HCT116 (cell line): Measurements from ENCODE around the gene TNKS2. TPM values are rescaled to one million over a fixed set of nuclear protein-coding genes. Genes with fewer than 3 reads are reported as not detected.

Experiments
- ATAC-seq: fragments of 200-7000 bp; cut with Tn5 transposase; 2 replicates; pipeline ENCODE4 v1.9.1; 2020; ENCODE audit warnings: mild to moderate bottlenecking, moderate library complexity
- BruUV-seq: library from RNA; stranded (reverse); fragments of 400-500 nt; replicated peaks from 2 replicates; lab custom pipeline; 2021; lab: Mats Ljungman, UMichigan
- CTCF ChIA-PET: fragments of 300-600 bp; sonication (Branson Sonifier 250); formaldehyde crosslinking; loops from one replicate; lab custom pipeline; 2021; ENCODE audit warnings: antibody characterized with exemption; lab: Charles Lee
- POLR2A ChIA-PET: fragments of 300-600, 350-600 bp; sonication (Branson Sonifier 250); formaldehyde crosslinking; loops from one replicate; lab custom pipeline; 2021; ENCODE audit warnings: antibody characterized with exemption; lab: Charles Lee
- RAD21 ChIA-PET, 2 experiments: fragments of 300-600 bp; sonication (Branson Sonifier 250); formaldehyde crosslinking; loops; one replicate each; lab custom pipeline; 2023; ENCODE audit warnings: low total read pairs in 2 of 2; ENCODE audit not compliant: uncharacterized antibody in 2 of 2, unreplicated experiment in 2 of 2, low non-redundant PET in 1 of 2; lab: Charles Lee
- DNase-seq: peaks from one replicate; pipeline ENCODE4 v3.0.0-alpha.2; 2010; ENCODE audit warnings: low read depth, low spot score
- H2AFZ ChIP-seq: fragments of 200-600 bp; shearing (Covaris generic), sonication (generic); 2 replicates; pipeline ENCODE4 v1.6.1; 2017; ENCODE audit warnings: low read depth, mixed run types, mixed read lengths, antibody characterized with exemption, low read length; ENCODE audit not compliant: poor library complexity, severe bottlenecking
- H3K27ac ChIP-seq: 2 replicates; pipeline ENCODE4 v1.5.1; 2012; ENCODE audit warnings: low read depth, low read length
- H3K27me3 ChIP-seq: fragments of 200-600 bp; sonication (generic); 2 replicates; pipeline ENCODE4 v1.6.1; 2016; ENCODE audit warnings: mixed run types, low read length, mixed read lengths; ENCODE audit not compliant: insufficient read depth
- H3K36me3 ChIP-seq, 2 experiments: fragments of 200-500 bp in 1 of 2; fragments of 200-600 bp in 1 of 2; sonication (Bioruptor generic) in 1 of 2; sonication (generic) in 1 of 2; 2 replicates each; pipeline versions ENCODE4 v1.5.1 to v1.6.1; 2014 to 2016; ENCODE audit warnings: low read length in 2 of 2, inconsistent platforms in 1 of 2, mixed read lengths in 1 of 2, mixed run types in 1 of 2; ENCODE audit not compliant: insufficient read depth in 2 of 2, control insufficient read depth in 1 of 2
- H3K4me1 ChIP-seq, 2 experiments: fragments of 200-600 bp in 1 of 2; sonication (generic) in 1 of 2; 2 replicates each; pipeline versions ENCODE4 v1.5.1 to v1.6.1; 2012 to 2017; ENCODE audit warnings: low read length in 2 of 2, inconsistent platforms in 1 of 2, mild to moderate bottlenecking in 1 of 2, mixed read lengths in 1 of 2, mixed run types in 1 of 2, moderate library complexity in 1 of 2; ENCODE audit not compliant: insufficient read depth in 2 of 2, control insufficient read depth in 1 of 2
- H3K4me2 ChIP-seq: fragments of 200-600 bp; sonication (generic); 2 replicates; pipeline ENCODE4 v1.6.1; 2017; ENCODE audit warnings: mixed run types, low read length, mixed read lengths
- H3K4me3 ChIP-seq, 2 experiments: fragments of 200-600 bp in 1 of 2; sonication (generic) in 1 of 2; replicated peaks in 1 of 2; 2 replicates each; pipeline ENCODE4 v1.5.1; 2011 to 2016; ENCODE audit warnings: low read length in 2 of 2, control low read depth in 1 of 2, low read depth in 1 of 2, mild to moderate bottlenecking in 1 of 2, mixed read lengths in 1 of 2, mixed run types in 1 of 2
- H3K79me2 ChIP-seq: fragments of 200-600 bp; sonication (generic); 2 replicates; pipeline ENCODE4 v1.6.1; 2017; ENCODE audit warnings: mild to moderate bottlenecking, mixed run types, low read length, moderate library complexity, mixed read lengths; ENCODE audit not compliant: insufficient read depth
- H3K9ac ChIP-seq: fragments of 200-600 bp; sonication (generic); 2 replicates; pipeline ENCODE4 v1.6.1; 2016; ENCODE audit warnings: low read length, mixed read lengths
- H3K9me2 ChIP-seq: fragments of 200-600 bp; sonication (generic), shearing (Covaris generic); 2 replicates; pipeline ENCODE4 v1.6.1; 2017; ENCODE audit warnings: mixed run types, mild to moderate bottlenecking, moderate library complexity; ENCODE audit not compliant: insufficient read depth
- H3K9me3 ChIP-seq, 2 experiments: fragments of 200-500 bp in 1 of 2; fragments of 200-600 bp in 1 of 2; sonication (Bioruptor generic) in 1 of 2; sonication (generic) in 1 of 2; 2 replicates each; pipeline ENCODE4 v1.6.1; 2014 to 2017; ENCODE audit warnings: low read length in 2 of 2, mixed read lengths in 2 of 2, inconsistent platforms in 1 of 2, low read depth in 1 of 2, mild to moderate bottlenecking in 1 of 2, mixed run types in 1 of 2, moderate library complexity in 1 of 2; ENCODE audit not compliant: control insufficient read depth in 1 of 2, insufficient read depth in 1 of 2
- H4K20me1 ChIP-seq: fragments of 200-600 bp; sonication (generic), shearing (Covaris generic); 2 replicates; pipeline ENCODE4 v1.6.1; 2017; ENCODE audit warnings: mixed run types, mild to moderate bottlenecking, moderate library complexity; ENCODE audit not compliant: insufficient read depth
- ATF3 ChIP-seq: IDR thresholded peaks from 2 replicates; pipeline ENCODE4 v1.6.1; 2012
- CBX3 ChIP-seq: IDR thresholded peaks from 2 replicates; pipeline ENCODE4 v1.6.1; 2012; ENCODE audit warnings: low read depth
- CEBPB ChIP-seq: IDR thresholded peaks from 2 replicates; pipeline ENCODE4 v1.6.1; 2012; ENCODE audit warnings: low read depth
- CTCF ChIP-seq, 3 experiments: fragments of 200-600 bp in 1 of 3; sonication (generic) in 1 of 3; IDR thresholded peaks in 2 of 3; conservative IDR thresholded peaks in 1 of 3; 2 replicates each; pipeline ENCODE4 v1.5.1; 2012 to 2017; ENCODE audit warnings: low read depth in 2 of 3, low read length in 2 of 3, antibody characterized with exemption in 1 of 3, borderline replicate concordance in 1 of 3, control low read depth in 1 of 3, mild to moderate bottlenecking in 1 of 3, mixed read lengths in 1 of 3, mixed run types in 1 of 3, moderate library complexity in 1 of 3; ENCODE audit not compliant: insufficient read depth in 1 of 3
- EGR1 ChIP-seq: IDR thresholded peaks from 2 replicates; pipeline ENCODE4 v1.6.1; 2012; ENCODE audit warnings: low read depth
- EZH2phosphoT487 ChIP-seq: fragments of 200-600 bp; IDR thresholded peaks from 2 replicates; pipeline ENCODE4 v1.6.1; 2018; ENCODE audit warnings: antibody characterized with exemption, borderline replicate concordance
- POLR2AphosphoS5 ChIP-seq: IDR thresholded peaks from 2 replicates; pipeline ENCODE4 v1.6.1; 2011; ENCODE audit warnings: mild to moderate bottlenecking, low read depth, low read length, moderate library complexity
- RAD21 ChIP-seq: IDR thresholded peaks from 2 replicates; pipeline ENCODE4 v1.6.1; 2012; ENCODE audit warnings: low read depth, mild to moderate bottlenecking
- SIN3A ChIP-seq: IDR thresholded peaks from 2 replicates; pipeline ENCODE4 v1.6.1; 2012; ENCODE audit warnings: low read depth
- SRF ChIP-seq: IDR thresholded peaks from 2 replicates; pipeline ENCODE4 v1.6.1; 2012; ENCODE audit warnings: low read depth
- YY1 ChIP-seq: IDR thresholded peaks from 2 replicates; pipeline ENCODE4 v1.6.1; 2011; ENCODE audit warnings: low read length, low read depth, moderate library complexity, mild to moderate bottlenecking; ENCODE audit not compliant: insufficient replicate concordance; ENCODE audit errors: extremely low read depth
- ZNF274 ChIP-seq: fragments of 200-500 bp; sonication (Bioruptor generic); IDR thresholded peaks from 2 replicates; pipeline ENCODE4 v1.6.1; 2014; ENCODE audit warnings: mild to moderate bottlenecking, low read depth, low read length, inconsistent platforms
- intact Hi-C: fragments of 100-400 bp; cut with micrococcal nuclease; formaldehyde crosslinking; loops from 2 replicates; pipeline ENCODE4 v1.10.0; 2022
- total RNA-seq: library from RNA; stranded (reverse); gene quantifications from one replicate; pipeline ENCODE4 v1.2.1, GENCODE V29; 2021; ENCODE audit not compliant: unreplicated experiment
- TF ChIP-seq, protein P1 (sequence below): IDR thresholded peaks from 2 replicates; pipeline ENCODE4 v1.6.1; 2011; ENCODE audit warnings: mild to moderate bottlenecking, low read length, moderate library complexity; ENCODE audit not compliant: insufficient replicate concordance; ENCODE audit errors: extremely low read depth

The TNKS2 gene
- total RNA-seq, 1 experiment from 2014 or later = 20.7 TPM

DNA sequence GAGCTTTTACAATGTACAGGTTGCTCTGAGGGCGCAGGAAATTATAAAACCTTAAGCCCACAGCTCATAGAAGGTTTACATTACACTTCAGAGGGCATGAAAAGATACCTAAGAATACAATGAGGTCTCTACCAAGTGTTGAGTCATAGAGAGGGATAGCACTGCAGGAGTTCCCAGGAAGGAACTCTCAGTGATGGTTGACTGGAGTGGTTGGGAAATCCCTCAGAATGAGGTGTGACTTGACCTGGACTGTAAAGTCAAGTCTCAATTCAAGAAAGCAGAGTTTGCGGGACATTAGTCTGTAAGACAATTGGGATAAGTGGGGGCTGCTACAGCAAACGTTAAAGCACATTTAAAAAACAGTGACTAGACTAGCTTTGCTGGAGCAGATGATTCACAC, 21.9 kb downstream of the TNKS2 start:
- H3K4me3 ChIP-seq = no peak overlapping the region
- no peak overlapping the region for H3K9ac ChIP-seq
- H3K4me2 ChIP-seq = no peak overlapping the region
- ChIA-PET POLR2A (no interaction called here), CTCF (no interaction called here), RAD21 (no interaction called here)
- H3K79me2 ChIP-seq = no peaks in the 10 kb centered on the region
- DNase-seq (no peak), ATAC-seq (no peak)
- no peaks in the 10 kb centered on the region for H3K4me1 ChIP-seq
- intact Hi-C loops = no loop called here
- no peaks in the 10 kb centered on the region for H3K9me3 ChIP-seq
- no peaks in the 10 kb centered on the region for H3K27me3 ChIP-seq
- H3K27ac ChIP-seq = no peak overlapping the region
- BruUV-seq = no TSS peak
- H4K20me1 ChIP-seq = no peaks in the 10 kb centered on the region
- no peaks in the 10 kb centered on the region for H3K9me2 ChIP-seq
- TF ChIP-seq EZH2phosphoT487 = no peak
- no peak for TF ChIP-seq POLR2AphosphoS5
- TF ChIP-seq ZNF274 = no peak
- no peak for TF ChIP-seq SIN3A
- TF ChIP-seq ATF3 = no peak
- H3K36me3 ChIP-seq = peaks cover 17 to 54% of the 10 kb centered on the region in 2 experiments
- H2AFZ ChIP-seq = no peak overlapping the region

DNA sequence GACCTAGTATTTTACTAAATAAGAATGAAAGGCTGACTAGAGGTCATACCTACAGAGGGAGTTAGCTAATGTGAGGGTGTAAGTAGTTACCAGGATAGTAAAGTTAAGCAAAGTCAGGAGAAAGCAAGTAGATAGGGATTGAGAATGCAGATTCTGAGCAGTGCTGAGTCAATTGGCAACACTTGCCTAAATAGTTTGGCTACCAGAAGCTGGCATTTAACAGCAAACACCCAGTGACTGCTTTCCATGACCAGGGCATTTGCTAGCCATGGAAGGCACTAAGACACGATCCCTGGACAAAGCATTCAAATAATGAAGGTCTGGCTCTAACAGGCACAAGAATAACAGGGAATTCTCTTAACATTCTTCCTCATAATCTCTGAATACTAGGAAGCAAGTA, 25.9 kb downstream of the TNKS2 start:
- H3K4me2 ChIP-seq = no peak overlapping the region
- ATAC-seq (no peak), DNase-seq (no peak)
- no peak overlapping the region for H3K27ac ChIP-seq
- RAD21 ChIA-PET = no interaction called here
- peaks cover 18 to 57% of the 10 kb centered on the region in 2 experiments for H3K36me3 ChIP-seq
- intact Hi-C loops = no loop called here
- TF ChIP-seq ATF3 (no peak), CBX3 (no peak), EZH2phosphoT487 (no peak), YY1 (no peak), SRF (no peak), EGR1 (no peak), CTCF (IDR thresholded peaks at IDR 0.05 in 2 of 3, conservative IDR thresholded peaks at IDR 0.05 in 1 of 3; ENCODE audit: borderline replicate concordance in 1 of 3, insufficient read depth in 1 of 3, low read depth in 2 of 3, low read length in 2 of 3) (no peak), CEBPB (no peak), RAD21 (no peak)
- TF ChIP-seq, protein P1, sequence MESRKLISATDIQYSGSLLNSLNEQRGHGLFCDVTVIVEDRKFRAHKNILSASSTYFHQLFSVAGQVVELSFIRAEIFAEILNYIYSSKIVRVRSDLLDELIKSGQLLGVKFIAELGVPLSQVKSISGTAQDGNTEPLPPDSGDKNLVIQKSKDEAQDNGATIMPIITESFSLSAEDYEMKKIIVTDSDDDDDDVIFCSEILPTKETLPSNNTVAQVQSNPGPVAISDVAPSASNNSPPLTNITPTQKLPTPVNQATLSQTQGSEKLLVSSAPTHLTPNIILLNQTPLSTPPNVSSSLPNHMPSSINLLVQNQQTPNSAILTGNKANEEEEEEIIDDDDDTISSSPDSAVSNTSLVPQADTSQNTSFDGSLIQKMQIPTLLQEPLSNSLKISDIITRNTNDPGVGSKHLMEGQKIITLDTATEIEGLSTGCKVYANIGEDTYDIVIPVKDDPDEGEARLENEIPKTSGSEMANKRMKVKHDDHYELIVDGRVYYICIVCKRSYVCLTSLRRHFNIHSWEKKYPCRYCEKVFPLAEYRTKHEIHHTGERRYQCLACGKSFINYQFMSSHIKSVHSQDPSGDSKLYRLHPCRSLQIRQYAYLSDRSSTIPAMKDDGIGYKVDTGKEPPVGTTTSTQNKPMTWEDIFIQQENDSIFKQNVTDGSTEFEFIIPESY = no peak
- H3K4me1 ChIP-seq = no peaks in the 10 kb centered on the region
- POLR2A ChIA-PET = no interaction called here
- no peak overlapping the region for H2AFZ ChIP-seq
- H3K9me2 ChIP-seq = no peaks in the 10 kb centered on the region
- BruUV-seq = no TSS peak
- no peaks in the 10 kb centered on the region for H3K27me3 ChIP-seq
- no peak overlapping the region for H3K4me3 ChIP-seq
- H3K9me3 ChIP-seq = no peaks in the 10 kb centered on the region
- no peaks in the 10 kb centered on the region for H3K79me2 ChIP-seq
- CTCF ChIA-PET = no interaction called here
- no peaks in the 10 kb centered on the region for H4K20me1 ChIP-seq
- no peak overlapping the region for H3K9ac ChIP-seq
